Activated gamma-delta T cell treated with anti-CD3 and anti-CD28 coated beads, Interleukin-2, amount 50 U/mL, for 16 hours (primary cell): ENCODE data around the gene XIRP2.

Source experiments
- DNase-seq: peaks from one replicate; pipeline ENCODE4 v3.0.0-alpha.2; 2020; ENCODE audit warnings: low read depth

XIRP2 gene

DNA sequence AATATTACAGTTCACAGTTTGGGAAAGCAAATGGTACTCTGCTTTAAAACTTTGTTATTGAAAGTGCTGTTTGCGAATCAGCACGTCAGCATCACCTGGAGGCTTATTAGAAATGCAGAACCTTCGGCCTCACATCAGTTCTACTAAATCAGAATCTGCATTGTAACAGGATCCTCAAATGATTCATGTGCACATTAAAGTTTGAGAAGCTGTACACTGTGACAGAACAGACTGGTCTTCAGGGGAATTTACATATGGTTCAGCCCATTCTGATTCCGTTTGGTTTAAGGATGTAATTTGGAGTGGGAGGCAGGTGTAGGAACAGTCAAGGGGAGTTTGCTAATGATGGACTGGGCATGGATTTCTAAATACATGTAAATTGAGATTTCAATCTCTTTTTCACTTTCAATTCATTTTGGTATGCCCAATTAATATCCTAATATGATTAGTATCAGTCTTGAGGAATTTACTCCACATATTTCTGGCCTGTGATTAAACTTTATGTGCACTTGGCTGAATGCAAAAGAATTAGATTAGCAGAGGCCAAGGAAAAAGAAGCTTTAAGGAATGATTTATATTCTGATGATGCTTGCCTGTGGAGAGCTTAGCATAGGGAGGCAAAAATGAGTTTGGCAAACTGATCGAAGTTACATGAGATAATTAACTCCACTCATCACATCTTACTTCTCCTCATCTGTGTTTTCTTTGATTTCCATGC is 248.8 kb downstream of the XIRP2 start:
- DNase-seq, result no peak

DNA sequence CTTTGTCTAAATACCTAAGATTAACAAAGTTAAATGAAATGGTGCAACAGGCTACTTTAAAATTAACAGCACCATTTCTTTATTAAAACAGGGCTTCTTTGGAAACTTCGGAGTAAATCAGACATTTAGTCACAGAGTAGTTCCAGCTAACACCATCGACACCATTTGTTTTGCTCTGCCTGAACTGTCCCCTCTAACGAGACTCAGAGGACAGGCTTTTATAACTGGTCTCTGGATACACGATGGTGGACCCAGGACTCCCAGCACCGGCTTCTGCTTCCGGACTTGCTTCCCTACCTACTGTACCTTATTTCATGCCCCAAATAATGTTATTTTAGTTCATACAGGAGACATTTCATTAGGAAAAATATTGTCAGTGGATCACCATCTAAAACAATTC is 252.1 kb downstream of the XIRP2 start:
- no peak for DNase-seq

DNA sequence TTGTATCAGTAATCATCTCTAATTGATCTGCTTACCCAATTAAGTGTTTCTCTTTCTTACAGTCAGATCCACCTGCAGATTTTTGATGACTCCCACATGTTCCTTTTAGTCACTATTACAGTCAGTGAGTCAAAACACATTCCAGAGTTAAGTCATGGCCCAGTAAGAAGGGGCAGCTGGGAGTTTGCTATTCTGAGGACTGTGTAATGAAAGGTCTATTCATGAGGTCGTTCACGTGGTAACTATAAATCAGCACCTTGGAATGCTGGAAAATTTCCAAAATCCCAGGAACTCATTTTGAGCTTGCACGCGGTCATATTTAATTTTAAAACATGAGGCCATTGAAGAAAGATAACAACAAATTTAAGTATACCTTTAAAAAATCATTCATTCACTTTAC is 252.5 kb downstream of the XIRP2 start:
- DNase-seq, result no peak

DNA sequence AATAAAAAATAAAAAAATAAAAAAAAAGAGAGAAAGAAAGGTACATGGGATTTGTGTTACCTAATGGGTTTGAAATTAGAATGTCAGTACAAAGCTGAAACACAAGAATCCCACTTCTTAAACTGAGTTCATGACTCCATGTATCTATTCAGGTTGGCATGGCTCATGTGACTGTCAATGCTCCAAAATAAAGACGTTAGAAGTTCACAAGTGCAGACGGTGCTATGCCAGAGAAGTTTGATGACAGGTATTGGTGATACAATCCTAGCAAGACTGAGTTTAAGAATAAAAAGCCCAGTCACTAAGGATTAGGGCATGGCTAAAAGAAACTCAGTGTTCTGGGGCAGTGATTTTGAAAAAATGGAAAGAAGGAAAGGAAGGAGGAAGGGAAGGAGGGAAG is 254.3 kb downstream of the XIRP2 start:
- DNase-seq, result no peak

DNA sequence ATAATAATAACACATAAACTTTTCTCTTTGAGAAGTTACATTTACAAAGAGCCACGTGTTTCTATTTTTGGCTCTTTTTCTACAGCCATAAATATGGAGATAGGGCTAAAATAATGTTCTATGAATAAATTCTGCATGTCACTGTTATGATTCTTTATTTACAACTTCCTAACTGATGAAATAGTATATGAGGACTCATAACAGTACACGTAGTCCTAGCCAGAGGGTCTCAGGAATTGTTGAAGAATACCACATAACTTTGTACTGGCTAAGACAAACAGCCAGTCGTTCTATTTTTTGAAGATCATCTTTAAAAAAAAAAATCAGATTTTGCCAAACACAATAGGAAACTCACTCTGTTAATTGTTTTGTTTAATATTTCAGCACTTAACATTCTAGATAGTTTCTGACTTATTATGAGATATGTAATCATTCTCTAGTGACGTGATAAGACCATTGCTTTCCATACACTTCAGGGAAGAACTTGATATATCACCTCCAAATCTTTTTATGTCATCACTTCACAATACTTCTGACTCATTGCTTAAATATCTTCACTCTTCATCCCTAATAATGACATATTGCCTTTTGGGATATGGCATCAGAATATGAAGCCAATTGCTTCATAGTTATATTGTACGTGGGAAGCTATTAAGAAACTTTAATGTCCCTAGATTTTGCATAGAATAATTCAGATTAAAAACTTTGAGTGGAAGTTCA is 256.1 kb downstream of the XIRP2 start:
- DNase-seq, result no peak

DNA sequence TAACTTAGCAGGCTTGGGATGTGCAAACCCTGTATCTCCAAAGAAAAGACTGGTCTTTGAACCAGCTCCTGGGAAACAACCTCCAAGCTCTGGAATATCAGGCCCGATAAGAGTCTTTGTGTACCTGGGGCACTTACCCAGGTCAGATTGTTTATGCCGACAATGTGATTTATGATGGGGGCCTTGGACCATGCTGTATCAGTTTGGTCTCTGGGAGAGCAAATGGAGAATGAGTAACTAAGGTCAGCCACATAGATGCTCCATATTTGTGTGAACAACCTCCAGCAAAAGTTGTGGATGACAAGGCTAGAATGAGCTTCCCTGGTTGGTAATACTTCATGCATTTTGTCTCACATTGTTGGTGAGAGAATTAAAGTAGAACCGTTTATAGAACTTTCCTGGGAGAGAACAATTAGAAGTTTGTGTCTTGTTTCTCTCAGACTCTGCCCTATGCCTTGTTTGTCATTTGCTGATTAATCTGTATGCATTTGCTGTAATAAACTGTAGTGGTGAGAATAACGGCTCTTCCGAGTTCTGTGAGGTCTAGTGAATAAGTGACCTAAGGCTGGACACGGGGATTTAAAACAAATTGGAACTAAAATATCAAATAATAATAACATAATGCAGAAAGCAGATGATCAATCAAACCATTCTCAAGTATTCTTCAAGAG is 259.1 kb downstream of the XIRP2 start:
- no peak for DNase-seq

DNA sequence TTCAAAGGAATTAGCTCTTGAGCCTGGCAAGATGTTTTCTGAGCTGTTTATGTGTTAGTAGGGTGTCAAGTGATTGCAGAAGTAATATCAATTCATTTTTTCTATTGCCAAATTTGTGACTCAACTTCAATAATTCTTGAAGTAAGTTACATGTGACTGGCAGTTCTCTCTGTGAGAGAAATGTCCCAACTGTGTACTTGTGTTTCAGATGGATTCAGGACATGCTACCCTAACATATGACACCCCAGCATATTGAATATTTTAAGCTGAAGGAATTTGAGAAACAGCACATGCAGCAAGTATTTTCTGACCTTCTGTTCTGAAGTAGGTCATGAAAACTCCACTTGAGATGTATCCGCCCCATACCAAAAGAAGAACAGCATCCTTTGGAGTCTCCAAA is 263.6 kb downstream of the XIRP2 start:
- DNase-seq, result no peak

DNA sequence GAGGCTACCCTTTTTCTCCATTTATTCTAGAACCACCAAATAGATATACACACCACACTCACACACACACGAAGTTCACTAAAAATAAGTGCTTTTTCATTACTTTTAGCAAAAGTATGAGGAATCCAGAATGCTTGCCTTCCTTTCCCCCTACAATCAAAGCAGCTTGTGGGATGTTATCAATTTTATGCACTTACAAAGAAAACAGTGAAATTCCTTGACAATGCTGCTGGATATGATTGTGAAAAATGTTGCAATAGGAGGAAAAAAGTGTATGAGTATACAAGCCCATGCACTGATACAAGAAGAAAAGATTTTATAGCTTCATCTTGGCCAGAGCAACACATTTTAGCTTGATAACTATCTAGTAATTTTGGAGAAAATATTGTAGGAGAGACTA is 269.2 kb downstream of the XIRP2 start:
- DNase-seq, result no peak

DNA sequence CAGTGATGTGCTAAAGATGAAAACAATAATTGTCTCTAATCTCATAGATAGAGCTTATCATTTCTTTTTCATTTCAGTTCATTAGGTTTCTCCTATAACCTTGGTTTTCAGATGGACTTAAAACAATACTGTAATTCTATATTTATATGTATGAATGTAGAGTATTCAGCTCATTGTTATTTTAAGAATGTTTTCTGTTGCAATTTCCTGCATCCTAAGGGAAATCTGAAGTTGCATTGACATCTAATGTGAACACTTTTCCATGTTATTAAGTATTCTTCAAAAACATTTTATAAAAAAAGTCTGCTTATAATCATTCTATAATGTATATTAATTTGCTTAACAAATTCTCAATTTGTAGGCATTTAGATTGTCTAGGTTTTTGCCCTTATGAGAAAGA is 288.9 kb downstream of the XIRP2 start:
- no peak for DNase-seq

DNA sequence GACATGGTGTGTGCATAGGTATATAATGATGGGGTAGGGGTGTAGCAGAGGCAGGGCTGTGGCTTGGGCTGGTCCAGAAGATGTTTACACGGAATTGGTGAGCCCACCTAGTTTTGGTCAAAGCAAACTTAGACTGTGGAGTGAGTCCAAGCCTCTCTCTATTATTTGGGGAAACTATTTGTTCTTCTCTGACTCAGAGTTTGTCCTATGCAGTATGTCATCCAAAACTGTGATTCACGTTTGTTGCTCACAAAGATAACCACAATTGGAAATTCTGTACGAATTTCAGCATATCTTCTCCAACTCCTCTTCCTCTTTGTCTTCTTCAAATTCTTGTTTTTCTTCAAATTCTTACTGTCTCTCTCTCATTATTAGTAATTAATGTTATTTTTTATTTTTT is 292.9 kb downstream of the XIRP2 start:
- no peak for DNase-seq

DNA sequence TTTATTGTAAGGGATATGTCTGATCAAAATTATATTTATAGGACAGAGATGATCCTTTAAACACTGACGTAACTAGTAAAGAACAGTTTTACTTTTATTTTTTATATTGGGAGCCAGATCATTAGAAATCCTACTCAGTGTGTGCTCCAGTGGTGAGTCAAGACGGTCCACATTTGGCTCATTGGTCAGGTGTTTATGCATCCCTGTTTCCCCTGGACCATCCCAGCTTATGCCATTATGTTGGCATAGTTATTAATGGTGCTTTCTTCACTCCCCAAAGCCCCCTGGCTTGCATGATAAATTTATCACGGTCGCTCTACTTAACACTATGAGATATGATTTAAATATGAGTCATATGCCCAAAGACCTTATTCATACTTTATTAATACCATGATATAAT is 293.4 kb downstream of the XIRP2 start:
- DNase-seq, result no peak

DNA sequence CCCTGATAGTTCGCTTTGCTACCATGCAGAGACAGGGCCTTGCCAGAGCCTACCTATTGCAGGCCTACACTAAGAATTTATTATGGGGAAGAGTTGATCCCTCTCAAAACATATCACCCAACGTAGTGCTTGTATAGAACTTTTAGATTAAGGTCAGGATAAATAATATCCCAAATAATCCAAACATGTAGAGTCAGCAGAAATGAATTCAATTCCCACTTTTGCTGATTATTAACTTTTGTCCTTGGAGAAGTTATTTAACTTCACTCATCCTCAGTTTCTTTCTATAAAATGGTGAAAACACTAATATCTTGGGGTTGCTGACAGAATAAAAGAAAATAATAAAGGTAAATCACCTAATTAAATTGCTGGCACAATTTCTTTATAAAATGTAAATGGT is 294.1 kb downstream of the XIRP2 start:
- no peak for DNase-seq

DNA sequence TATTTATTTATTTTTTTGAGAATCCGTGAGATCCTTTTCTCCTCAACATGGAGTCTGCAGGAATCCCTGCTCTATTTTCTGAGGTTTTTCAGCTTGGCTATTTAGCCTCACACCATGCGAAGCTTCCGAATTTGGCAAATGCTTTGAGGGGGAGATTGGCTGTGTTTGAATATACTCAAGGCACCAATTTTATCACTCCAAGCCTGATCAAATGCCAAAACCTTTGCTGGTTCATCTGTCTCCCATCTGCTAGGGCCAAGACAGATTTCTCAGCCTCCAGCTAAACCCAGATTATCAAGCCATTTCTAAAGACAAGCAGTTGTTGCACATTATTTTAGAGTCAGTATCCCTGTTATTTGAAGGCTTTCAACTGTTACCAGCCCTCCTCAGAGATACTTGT is 295.7 kb downstream of the XIRP2 start:
- no peak for DNase-seq

DNA sequence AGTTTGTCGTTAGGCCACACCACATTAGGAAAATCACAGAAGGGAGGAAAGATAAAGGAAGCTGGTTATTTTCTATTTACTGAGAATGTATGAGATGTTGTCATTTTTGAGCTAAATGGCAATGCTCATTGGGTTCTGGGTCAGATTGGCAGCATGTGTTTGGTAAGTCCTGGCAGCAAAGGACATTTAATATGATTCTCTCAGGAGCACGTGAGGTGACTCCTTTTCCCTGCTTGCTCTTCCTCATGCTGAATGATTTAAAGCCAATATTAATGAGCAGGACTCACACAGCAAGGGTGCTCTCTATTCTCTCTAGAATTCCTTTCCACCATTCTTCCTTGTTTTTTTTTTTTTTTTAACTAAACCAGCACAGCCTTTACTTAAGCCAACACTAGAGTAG is 298.2 kb downstream of the XIRP2 start:
- no peak for DNase-seq

DNA sequence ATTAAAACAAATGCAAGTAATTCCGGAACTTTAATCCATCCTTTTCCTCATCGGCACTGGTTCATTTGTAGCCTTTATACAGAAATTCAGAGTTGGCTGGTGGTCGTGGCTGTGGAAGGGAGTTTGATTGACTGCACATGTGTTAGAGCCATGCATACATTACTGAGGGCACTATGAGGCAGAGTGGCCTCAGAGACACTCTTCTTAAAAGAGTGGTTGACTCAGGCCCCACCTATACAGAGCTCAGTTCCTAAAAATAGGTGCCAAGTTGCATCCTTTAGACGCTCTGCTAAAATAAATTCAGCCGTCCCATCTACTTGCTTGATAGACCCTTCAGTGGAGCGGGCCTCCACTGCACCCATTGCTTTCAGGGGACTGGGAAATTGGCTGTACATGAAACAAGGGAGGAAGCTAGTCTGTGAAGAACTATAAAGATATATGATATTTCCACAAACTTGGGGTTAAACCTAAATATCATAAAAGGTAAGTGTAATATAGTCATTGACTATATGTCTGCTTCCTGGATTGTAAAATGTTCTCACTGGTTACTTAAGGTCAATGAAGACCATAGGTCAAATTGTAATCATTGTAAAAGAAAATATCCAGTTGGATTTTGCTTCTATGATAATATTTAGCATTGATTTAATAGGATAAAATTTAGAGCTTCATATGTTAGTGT is 298.9 kb downstream of the XIRP2 start:
- DNase-seq, result no peak

DNA sequence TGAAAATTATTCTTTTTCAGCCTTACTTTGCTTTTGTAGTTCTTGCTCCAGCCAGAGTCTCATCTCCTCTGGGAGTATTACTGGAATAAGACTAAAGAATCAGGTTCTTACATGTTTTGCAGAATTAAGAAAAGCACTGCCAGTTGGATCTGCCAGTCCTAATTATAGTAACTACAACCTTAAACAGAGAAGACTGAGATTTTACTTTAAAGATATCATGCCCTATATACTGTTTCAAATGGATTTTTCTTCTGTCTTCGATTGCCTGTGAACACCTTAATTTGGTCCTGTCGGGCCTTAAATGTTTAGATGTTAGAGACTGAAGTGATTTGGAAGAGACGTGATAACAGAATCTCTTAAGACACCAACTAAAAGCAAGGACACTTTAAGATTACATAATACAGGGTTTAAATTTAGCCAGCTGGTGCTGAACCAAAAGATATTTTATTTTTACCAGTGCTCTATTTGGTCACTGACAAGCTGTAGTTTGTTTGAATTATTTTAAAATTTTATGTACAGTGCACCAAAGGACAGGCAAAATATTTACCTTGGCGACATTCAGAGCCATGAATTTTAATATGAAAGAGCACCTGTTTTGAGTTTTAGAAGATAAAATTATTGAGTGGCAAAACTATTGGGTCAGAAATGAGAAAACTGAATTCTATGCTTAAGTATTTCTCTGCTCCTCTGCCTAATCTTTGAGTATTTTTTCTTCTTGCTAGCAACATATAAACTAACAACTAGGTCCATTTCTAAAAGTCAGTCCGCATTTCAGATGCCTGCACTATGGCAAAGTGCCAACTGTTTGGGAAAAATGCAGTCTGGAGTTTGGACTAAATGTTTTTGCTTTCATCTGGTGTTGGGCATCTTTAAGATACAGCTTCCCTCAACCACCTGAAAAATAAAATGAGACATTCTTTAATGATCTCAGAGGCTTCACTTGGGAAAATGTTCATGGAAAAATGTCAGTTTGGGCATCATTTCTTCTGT is 300.0 kb downstream of the XIRP2 start:
- no peak for DNase-seq

DNA sequence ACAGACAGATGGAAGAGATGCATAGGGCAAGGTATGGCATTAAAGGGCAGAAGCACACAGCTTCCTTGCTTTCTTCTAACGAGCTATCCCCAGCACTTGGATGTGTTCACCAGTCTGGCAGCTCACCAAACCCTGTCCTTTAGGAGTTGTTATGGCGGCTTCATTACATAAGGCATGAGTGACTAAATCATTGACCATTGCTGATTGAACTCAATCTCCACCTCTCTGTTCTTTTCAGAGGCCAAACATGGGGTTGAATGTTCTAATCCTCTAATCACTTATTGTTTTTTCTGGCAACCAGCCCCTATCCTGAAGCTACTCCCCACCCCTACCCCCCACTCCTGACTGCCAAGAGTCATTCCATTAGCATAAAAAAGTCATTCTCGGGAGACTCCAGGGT is 301.8 kb downstream of the XIRP2 start:
- no peak for DNase-seq

DNA sequence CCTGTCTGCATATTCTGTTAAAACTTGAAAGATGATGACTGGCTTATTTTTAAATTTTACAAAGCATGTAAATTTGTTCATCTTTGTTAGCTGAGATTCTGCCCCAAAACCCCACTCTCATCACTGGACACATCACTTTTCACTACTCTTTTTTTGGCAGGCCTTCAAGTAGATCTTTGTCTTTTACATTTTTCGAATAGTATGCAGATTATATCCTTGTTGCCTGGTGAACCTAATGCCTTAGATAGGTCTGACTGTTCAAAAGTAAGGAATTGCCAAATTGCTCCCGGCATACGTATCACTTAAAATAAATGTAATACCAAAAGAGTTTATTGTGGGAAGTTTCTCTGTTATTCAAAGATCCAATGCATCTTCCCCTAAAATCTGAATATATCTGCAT is 303.3 kb downstream of the XIRP2 start:
- no peak for DNase-seq

DNA sequence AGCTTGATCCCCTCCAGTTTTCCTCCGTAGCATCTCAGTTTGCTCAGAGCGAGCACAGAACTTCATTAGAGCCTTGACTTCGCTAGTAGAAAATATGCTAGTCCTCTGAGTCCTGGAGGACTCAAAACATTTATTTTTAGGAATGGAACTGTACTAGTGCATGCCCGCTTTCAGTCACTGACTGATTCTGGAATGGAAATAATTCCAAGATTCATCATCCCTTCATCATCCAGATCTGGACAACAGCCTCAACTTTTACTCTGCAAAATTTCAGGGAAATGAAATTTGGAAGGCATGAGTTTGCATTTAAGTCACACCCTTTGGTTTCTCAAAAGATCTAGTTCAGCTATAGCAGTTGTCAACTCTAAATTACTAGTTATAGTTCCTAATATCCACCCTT is 304.6 kb downstream of the XIRP2 start:
- no peak for DNase-seq

DNA sequence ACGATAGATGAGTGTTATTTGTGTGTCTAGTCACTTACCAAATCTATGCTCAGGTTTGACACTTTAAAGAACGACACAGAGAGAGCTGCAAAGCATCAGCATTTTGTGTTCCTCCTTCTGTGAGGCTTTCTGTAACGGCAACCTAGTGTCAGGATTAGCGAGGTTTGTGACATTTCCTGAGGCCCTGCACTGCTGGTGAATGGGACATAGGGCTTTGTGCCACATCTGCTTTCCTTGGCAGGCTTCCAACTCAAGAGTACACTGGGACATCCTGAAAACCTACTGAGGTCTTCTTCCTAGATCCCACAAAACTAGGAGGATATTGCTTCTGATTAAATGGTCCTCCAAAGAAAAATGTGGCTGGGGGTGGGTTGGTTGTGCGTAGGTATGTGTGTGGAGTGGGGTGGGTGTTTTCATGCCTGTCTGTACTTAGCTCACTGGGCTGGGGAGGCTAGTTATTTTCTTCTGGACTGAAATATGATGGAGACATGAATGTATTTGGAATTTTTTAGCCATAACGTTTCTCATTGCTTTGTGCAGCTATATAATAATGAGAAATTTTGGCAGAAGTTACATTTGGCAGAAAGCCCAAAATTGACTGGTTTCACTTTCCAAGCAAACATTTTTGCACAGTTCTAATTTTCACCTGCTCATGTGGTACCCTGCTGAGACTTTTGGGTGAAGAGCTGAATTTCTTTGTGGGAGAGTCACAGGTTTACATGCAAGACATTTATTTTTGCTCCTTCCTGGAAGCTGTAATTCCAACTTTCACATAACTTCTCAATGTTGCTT is 308.4 kb downstream of the XIRP2 start:
- no peak for DNase-seq

DNA sequence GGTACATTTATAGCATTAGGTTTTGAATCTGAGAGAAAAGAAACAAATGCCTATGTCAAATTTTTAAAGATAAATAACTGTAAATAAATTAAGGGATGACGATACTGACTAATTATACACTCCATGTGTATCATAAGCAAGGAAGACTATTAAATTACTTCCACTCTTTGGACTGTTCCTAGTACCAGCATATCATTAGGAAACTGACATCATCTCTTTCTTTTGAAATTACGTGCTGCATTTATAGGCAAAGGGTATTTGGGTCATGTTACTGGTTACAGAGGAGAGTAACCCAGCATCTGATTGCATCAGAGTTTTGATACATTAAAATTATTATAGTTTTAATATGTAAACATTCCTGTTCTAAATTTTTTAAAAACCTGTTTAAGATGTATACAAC is 309.7 kb downstream of the XIRP2 start:
- no peak for DNase-seq
